Measurements from ENCODE around the gene FPR2. TPM values are rescaled to one million over a fixed set of nuclear protein-coding genes. Genes with fewer than 3 reads are reported as not detected.

Gene FPR2
- total and polyA plus RNA-seq, 10 of the 15 experiments (the other 5 are each of a cell fraction or from before 2014, with no cell fraction given), result not detected

DNA sequence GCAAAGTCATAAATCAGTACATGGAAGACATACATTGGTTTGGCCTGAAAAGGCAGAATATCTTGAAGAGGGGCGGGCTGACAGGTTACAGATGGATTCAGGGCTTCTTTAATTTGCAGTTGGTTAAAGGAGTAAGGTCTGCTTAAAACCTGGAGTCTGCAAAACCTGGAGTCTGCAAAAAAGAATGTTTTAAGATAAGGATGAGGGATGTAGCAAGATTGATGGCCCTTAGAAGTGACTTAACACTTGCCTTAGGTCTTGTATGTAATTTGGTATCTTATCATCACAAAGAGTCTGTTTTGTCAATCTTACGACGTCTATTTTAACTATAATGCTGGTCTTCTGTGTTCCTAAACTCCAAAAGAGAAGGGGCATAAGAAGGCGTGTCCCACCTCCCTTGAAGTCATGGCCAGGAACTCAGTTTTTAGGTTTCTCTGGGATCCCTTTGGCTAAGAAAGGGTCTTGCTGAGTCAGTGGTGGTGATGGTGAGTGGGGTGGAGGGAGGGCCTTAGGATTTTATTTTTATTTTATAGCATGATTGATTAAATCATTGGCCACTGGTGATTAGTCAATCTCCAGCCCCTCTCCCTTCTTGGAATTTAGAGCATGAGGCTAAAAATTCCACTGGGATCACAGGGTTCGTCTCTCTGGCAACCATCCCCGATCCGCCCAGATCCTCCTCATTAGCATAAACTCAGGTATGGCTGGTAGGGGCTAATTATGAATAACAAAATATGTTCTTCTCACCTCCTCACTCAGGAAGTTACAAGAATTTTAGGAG, 27.0 kb upstream of the FPR2 start (continued):
- TF ChIP-seq EGR1 (IDR thresholded peaks at IDR 0.05; ENCODE audit: borderline replicate concordance in 1 of 2, low read depth in 2 of 2, low read length in 2 of 2) (no peak), ZNF207 (IDR thresholded peaks at IDR 0.05; ENCODE audit: borderline replicate concordance) (no peak)

DNA sequence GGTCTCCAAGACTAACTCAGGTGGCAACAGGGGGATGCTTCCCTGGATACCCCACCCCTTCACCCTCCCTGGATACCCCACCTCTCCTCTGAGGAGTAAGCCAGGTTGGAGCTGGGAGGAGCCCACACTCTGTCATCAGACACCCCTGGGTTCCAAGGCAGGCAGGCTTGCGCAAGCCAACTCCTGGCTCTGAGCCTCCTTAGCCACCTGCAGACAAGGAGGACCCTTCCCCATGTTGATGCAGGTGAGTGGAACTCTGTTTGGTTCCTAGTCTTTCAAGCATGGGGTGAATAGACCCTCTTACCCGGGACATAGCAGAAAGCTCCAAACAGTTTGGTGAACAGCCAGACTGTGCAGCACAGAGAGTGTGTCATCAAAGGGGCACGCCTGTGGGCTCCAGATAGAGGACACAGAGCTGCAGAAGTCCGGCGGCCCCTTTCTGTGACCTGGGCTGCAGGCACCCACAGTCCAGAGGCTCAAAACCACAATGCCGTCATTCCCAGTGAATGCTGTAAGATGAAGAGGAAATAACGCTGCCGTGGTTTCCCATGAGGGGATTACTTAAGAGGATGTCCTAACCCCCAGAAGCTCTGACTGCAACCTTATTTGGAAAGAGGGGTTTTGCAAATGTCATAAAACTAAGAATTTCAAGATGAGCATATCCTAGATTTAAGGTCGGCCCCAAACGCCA, 25.1 kb upstream of the FPR2 start:
- in situ Hi-C loops (cut with MboI), result no loop called here
- RAD21 ChIA-PET (ENCODE audit: unreplicated experiment), result no interaction called here
- Histone ChIP-seq H3K9me3 (replicated peaks; ENCODE audit: control insufficient read depth, insufficient read depth, low read length) (no peaks in the 10 kb centered on the region; the same call in 2 of the 3 replicates), H3K36me3 (ENCODE audit: control insufficient read depth in 2 of 2, insufficient read depth in 2 of 2, low read length in 1 of 2) (no peaks in the 10 kb centered on the region), H4K20me1 (ENCODE audit: control insufficient read depth, insufficient read depth) (no peaks in the 10 kb centered on the region), H3K4me3 (no peak overlapping the region), H3K79me2 (ENCODE audit: control insufficient read depth, insufficient read depth, low read length) (no peaks in the 10 kb centered on the region), H3K9ac (ENCODE audit: control insufficient read depth, insufficient read depth, low read length) (no peak overlapping the region), H2AFZ (ENCODE audit: control insufficient read depth, low read depth, low read length) (no peak overlapping the region), H3K4me1 (ENCODE audit: control insufficient read depth, insufficient read depth, low read length) (no peaks in the 10 kb centered on the region), H3K4me2 (ENCODE audit: control insufficient read depth, insufficient read depth) (no peak overlapping the region), H3K27ac (ENCODE audit: control insufficient read depth, insufficient read depth) (no peak overlapping the region), H3K27me3 (replicated peaks in 1 of 2; ENCODE audit: control insufficient read depth in 2 of 2, insufficient read depth in 2 of 2, low read length in 1 of 2) (no peaks in the 10 kb centered on the region)
- WGBS (ENCODE audit: insufficient coverage, insufficient replicate concordance, low lambda C conversion rate, missing lambda C conversion rate), result 11% methylated on average over 10 of the region's 10 CpGs
- ATAC-seq (no peak), FAIRE-seq (no peak), DNase-seq (ENCODE audit: low read depth, low spot score) (no peak)
- POLR2A ChIA-PET, result no interaction called here
- SMC1A ChIA-PET (ENCODE audit: uncharacterized antibody, unreplicated experiment), result no interaction called here
- intact Hi-C loops (cut with micrococcal nuclease; ENCODE audit: unreplicated experiment), result no loop called here
- CTCF ChIA-PET, result no interaction called here
- no TSS peak for BruUV-seq (replicated peaks)
- no peak for TF ChIP-seq PAX8 (IDR thresholded peaks at IDR 0.05)
- TF ChIP-seq IKZF2 (IDR thresholded peaks at IDR 0.05), result no peak
- TF ChIP-seq SPI1 (IDR thresholded peaks at IDR 0.05; ENCODE audit: borderline replicate concordance, insufficient read depth, low read depth, low read length), result no peak
- TF ChIP-seq, protein P1, sequence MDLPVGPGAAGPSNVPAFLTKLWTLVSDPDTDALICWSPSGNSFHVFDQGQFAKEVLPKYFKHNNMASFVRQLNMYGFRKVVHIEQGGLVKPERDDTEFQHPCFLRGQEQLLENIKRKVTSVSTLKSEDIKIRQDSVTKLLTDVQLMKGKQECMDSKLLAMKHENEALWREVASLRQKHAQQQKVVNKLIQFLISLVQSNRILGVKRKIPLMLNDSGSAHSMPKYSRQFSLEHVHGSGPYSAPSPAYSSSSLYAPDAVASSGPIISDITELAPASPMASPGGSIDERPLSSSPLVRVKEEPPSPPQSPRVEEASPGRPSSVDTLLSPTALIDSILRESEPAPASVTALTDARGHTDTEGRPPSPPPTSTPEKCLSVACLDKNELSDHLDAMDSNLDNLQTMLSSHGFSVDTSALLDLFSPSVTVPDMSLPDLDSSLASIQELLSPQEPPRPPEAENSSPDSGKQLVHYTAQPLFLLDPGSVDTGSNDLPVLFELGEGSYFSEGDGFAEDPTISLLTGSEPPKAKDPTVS (IDR thresholded peaks at IDR 0.05; ENCODE audit: low read depth, low read length), result no peak
- TF ChIP-seq SMAD1 (IDR thresholded peaks at IDR 0.05; ENCODE audit: low read depth, partially characterized antibody), result no peak
- TF ChIP-seq STAT1 (conservative IDR thresholded peaks at IDR 0.05), result no peak
- no peak for TF ChIP-seq NRF1 (conservative IDR thresholded peaks at IDR 0.05; ENCODE audit: low read depth, low read length)
- TF ChIP-seq CEBPB (IDR thresholded peaks at IDR 0.05; ENCODE audit: borderline replicate concordance in 1 of 2, low read depth in 2 of 2, low read length in 2 of 2), result no peak
- no peak for TF ChIP-seq SMARCA5 (IDR thresholded peaks at IDR 0.05)
- no peak for TF ChIP-seq YBX1 (IDR thresholded peaks at IDR 0.05)
- TF ChIP-seq MTA3 (IDR thresholded peaks at IDR 0.05; ENCODE audit: borderline replicate concordance, low read length), result no peak
- TF ChIP-seq JUNB (IDR thresholded peaks at IDR 0.05), result no peak
- TF ChIP-seq, protein P2, sequence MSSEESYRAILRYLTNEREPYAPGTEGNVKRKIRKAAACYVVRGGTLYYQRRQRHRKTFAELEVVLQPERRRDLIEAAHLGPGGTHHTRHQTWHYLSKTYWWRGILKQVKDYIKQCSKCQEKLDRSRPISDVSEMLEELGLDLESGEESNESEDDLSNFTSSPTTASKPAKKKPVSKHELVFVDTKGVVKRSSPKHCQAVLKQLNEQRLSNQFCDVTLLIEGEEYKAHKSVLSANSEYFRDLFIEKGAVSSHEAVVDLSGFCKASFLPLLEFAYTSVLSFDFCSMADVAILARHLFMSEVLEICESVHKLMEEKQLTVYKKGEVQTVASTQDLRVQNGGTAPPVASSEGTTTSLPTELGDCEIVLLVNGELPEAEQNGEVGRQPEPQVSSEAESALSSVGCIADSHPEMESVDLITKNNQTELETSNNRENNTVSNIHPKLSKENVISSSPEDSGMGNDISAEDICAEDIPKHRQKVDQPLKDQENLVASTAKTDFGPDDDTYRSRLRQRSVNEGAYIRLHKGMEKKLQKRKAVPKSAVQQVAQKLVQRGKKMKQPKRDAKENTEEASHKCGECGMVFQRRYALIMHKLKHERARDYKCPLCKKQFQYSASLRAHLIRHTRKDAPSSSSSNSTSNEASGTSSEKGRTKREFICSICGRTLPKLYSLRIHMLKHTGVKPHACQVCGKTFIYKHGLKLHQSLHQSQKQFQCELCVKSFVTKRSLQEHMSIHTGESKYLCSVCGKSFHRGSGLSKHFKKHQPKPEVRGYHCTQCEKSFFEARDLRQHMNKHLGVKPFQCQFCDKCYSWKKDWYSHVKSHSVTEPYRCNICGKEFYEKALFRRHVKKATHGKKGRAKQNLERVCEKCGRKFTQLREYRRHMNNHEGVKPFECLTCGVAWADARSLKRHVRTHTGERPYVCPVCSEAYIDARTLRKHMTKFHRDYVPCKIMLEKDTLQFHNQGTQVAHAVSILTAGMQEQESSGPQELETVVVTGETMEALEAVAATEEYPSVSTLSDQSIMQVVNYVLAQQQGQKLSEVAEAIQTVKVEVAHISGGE (CRISPR knock-in tag; IDR thresholded peaks at IDR 0.05), result no peak
- TF ChIP-seq NFXL1 (IDR thresholded peaks at IDR 0.05; ENCODE audit: borderline replicate concordance), result no peak
- TF ChIP-seq CREM (IDR thresholded peaks at IDR 0.05; ENCODE audit: low read depth), result no peak

All from GM12878 (cell line).